ENCODE measurements around the gene TEX101. TPM values are rescaled to one million over a fixed set of nuclear protein-coding genes. Genes with fewer than 3 reads are reported as not detected.

TEX101 gene
- total and polyA plus RNA-seq, 12 donors = not detected

GRCh38 chr19:43395561-43395960, 19.1 kb upstream of the TEX101 start:
- no peaks in the 10 kb centered on the region for H3K36me3 ChIP-seq (replicated peaks in 1 of 2)
- no peaks in the 10 kb centered on the region for H3K27me3 ChIP-seq

GRCh38 chr19:43406297-43406696, 8.4 kb upstream of the TEX101 start:
- Histone ChIP-seq H3K27ac (no peak overlapping the region), H3K4me3 (no peak overlapping the region), H3K27me3 (no peaks in the 10 kb centered on the region), H3K4me1 (replicated peaks in 1 of 2) (no peaks in the 10 kb centered on the region), H3K9me3 (replicated peaks in 1 of 3) (no peaks in the 10 kb centered on the region), H3K36me3 (replicated peaks in 1 of 2) (no peaks in the 10 kb centered on the region)
- TF ChIP-seq POLR2A (IDR thresholded peaks at IDR 0.05) = no peak
- no peak for TF ChIP-seq CTCF (IDR thresholded peaks at IDR 0.05)
- 61 to 80% (median 72%) methylated on average over 24 of the region's 24 CpGs for WGBS, 4 donors
- no peak for DNase-seq
- intact Hi-C loops (cut with DNase I) = no loop called here

More at GRCh38 chr19:43395561-43395960, 19.1 kb upstream of the TEX101 start:
- WGBS, 4 donors = 68 to 82% (median 81%) methylated on average over 1 to 6 of the region's 6 CpGs
- Histone ChIP-seq H3K4me1 (replicated peaks in 1 of 2) (no peaks in the 10 kb centered on the region), H3K27ac (no peak overlapping the region), H3K4me3 (no peak overlapping the region), H3K9me3 (replicated peaks in 1 of 3) (no peaks in the 10 kb centered on the region)
- intact Hi-C loops (cut with DNase I) = no loop called here
- TF ChIP-seq CTCF (IDR thresholded peaks at IDR 0.05) (no peak), POLR2A (IDR thresholded peaks at IDR 0.05) (no peak)
- no peak for DNase-seq

- H3K4me3 ChIP-seq = no peak overlapping the region
- no peak overlapping the region for H3K27ac ChIP-seq
- H3K4me1 ChIP-seq (replicated peaks in 1 of 2) = no peaks in the 10 kb centered on the region
- no peaks in the 10 kb centered on the region for H3K36me3 ChIP-seq (replicated peaks in 1 of 2)
- TF ChIP-seq POLR2A (IDR thresholded peaks at IDR 0.05) (no peak), CTCF (IDR thresholded peaks at IDR 0.05) (no peak)
- no peaks in the 10 kb centered on the region for H3K27me3 ChIP-seq
- DNase-seq = no peak
- H3K9me3 ChIP-seq (replicated peaks in 1 of 3) = no peaks in the 10 kb centered on the region
- 80 to 87% (median 84%) methylated on average over 8 to 22 of the region's 22 CpGs for WGBS, 4 donors
- intact Hi-C loops (cut with DNase I) = no loop called here
These were observed 7.2 kb upstream of the TEX101 start for GRCh38 chr19:43407416-43408005.

- no peak overlapping the region for H3K4me3 ChIP-seq
- no peak overlapping the region for H3K27ac ChIP-seq
- intact Hi-C loops (cut with DNase I) = no loop called here
- no peak for DNase-seq
- H3K9me3 ChIP-seq (replicated peaks in 1 of 3) = no peaks in the 10 kb centered on the region
- H3K27me3 ChIP-seq = no peaks in the 10 kb centered on the region
- H3K4me1 ChIP-seq (replicated peaks in 1 of 2) = no peaks in the 10 kb centered on the region
- TF ChIP-seq CTCF (IDR thresholded peaks at IDR 0.05) (no peak), POLR2A (IDR thresholded peaks at IDR 0.05) (no peak)
- no peaks in the 10 kb centered on the region for H3K36me3 ChIP-seq (replicated peaks in 1 of 2)
- WGBS, 4 donors = 80 to 92% (median 87%) methylated on average over 26 to 34 of the region's 34 CpGs
These were observed 6.6 kb upstream of the TEX101 start for GRCh38 chr19:43408043-43408442.

Data from adrenal gland (tissue), 12 donors.